ENCODE data around the gene VARS1. TPM values are rescaled to one million over a fixed set of nuclear protein-coding genes. Genes with fewer than 3 reads are reported as not detected.
A peak's percentile ranks its signal among the peaks of the same experiment; 100 is the strongest.

VARS1 gene
- polyA plus RNA-seq, 6 donors from 2014 or later, result 42.2 to 70.6 (median 50.3) TPM

DNA sequence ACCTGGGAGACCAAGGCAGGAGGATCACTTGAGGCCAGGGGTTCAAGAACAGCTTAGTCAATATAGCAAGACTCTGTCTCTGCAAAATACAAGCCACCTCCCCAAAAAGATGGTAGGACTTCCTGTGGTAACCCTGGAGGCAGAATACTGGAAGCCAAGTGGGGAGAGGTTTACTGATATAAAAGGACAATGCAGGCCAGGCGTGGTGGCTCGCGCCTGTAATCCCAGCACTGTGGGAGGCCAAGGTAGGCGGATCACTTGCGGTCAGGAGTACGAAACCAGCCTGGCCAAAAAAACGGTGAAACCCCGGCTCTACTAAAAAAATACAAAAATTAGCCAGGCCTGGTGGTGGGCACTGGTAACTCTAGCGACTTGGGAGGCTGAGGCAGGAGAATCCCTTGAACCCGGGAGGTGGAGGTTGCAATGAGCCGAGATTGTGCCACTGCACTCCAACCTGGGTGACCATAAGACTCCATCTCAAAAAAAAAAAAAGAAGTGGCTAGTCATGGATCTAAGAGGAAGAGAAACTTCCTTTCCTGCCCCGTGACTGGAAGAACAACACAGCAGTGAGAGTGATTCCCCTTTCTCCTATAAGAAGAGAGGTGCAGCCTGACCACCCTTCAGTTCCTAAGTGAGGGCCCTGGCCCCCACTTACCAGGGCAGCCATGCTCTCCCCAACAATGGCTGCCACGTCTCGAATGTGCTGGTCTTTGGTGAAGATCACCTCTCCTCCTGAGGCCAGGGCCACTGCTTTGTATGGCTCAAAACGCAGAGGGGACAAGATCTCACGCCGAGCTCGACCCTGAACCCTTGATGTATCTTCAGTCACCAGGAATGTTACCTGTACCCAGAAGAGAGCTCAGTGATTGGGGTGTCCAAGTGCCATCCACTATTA lies 26.9 kb downstream of the VARS1 start:
- DNase-seq, result no peak

DNA sequence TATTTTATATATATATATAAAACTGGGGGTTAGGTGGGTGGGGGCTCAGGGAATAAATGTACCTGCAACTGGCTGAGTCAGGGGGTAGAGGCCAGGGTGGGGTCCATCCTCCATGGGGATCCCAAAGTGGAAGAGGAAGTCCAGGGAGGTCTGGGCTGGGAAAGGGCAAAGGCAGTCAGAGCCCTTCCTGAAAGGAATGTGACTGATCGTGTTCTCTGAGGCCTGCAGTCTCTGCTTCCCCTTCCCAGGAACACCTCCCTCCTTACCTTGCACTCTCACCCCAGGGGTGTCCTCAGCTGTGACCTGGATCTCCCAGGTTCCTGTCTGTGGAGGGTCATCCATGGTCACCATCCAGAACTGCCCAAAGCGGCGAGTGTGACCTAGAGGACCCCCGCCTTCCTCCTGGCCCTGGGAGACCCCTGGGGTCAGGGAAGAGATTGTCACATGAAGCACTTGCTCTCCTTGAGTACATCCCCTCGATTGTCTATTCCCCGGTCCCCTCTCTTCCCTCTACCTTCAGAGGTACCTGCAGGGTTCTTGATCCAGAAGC lies 28.4 kb downstream of the VARS1 start:
- no peaks in the 10 kb centered on the region for H3K36me3 Mint-ChIP-seq
- ATAC-seq (ENCODE audit: low read depth in 2 of 2) (no peak), DNase-seq (no peak)
- H3K9me3 Mint-ChIP-seq, result no peaks in the 10 kb centered on the region
- no peak overlapping the region for H3K4me3 Mint-ChIP-seq
- peaks cover 6 to 8% (median 8%) of the 10 kb centered on the region in 3 donors for H3K4me1 Mint-ChIP-seq
- H3K27ac Mint-ChIP-seq, result peak overlapping the region in 1 of 6 donors; percentile 14
- no peaks in the 10 kb centered on the region for H3K27me3 Mint-ChIP-seq

More for the DNA sequence above, 26.9 kb downstream of the VARS1 start:
- H3K9me3 Mint-ChIP-seq, result no peaks in the 10 kb centered on the region
- H3K27me3 Mint-ChIP-seq, result no peaks in the 10 kb centered on the region
- H3K36me3 Mint-ChIP-seq, result no peaks in the 10 kb centered on the region
- H3K27ac Mint-ChIP-seq, result peak overlapping the region in 1 of 6 donors; percentile 37
- peaks cover 6 to 12% (median 8%) of the 10 kb centered on the region in 3 donors for H3K4me1 Mint-ChIP-seq
- ATAC-seq (ENCODE audit: low read depth in 2 of 2), result no peak
- H3K4me3 Mint-ChIP-seq, result no peak overlapping the region

DNA sequence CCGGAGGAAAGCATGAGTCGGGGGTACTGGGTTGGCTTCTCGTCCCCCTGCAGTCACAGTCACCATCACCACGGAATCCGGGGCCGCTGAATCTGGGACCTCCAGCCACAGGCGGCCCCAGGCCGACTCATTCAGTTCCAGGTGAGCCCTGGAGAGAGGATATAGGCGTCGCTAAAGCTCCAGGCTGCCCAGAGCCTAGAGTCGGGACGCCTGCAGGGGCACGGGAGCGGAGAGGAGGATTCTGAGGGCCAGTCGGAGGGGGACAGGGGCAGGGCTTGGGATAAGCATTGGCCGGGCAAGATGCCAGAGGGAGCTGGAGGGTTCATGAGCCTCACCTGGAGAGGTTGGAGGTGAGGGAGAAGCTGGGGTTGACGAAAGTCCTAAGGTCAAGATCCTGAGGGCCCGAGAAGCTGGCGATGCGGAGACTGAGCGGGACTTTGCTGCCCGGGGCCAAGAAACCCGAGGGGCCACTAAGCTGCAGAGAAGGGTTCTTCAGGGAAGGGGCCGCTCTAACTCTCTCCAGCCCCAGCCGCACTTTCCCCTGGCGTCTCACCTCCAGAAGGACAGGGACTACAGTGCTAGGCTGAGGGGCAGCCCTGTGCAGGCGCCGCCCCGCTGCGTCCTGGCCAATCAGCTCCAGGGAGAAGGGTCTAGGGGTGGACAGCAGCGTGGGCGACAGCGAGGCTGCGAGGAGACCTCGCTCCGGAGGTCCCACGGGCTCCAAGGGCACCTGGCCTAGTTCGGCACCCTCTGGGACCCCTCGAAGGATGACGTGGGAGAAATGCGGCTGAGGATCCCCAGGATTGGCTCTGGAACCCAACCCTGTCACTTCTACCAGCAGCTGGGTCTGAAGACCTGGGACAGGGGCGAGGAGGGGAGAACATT lies 29.4 kb downstream of the VARS1 start:
- H3K4me3 Mint-ChIP-seq, result no peak overlapping the region
- H3K9me3 Mint-ChIP-seq, result no peaks in the 10 kb centered on the region
- no peaks in the 10 kb centered on the region for H3K27me3 Mint-ChIP-seq
- no peak overlapping the region for H3K27ac Mint-ChIP-seq
- ATAC-seq (ENCODE audit: low read depth in 2 of 2) (no peak), DNase-seq (no peak)
- H3K36me3 Mint-ChIP-seq, result peaks cover 0 to 2% of the 10 kb centered on the region in 2 donors
- H3K4me1 Mint-ChIP-seq, result peaks cover 8% of the 10 kb centered on the region in 3 donors

DNA sequence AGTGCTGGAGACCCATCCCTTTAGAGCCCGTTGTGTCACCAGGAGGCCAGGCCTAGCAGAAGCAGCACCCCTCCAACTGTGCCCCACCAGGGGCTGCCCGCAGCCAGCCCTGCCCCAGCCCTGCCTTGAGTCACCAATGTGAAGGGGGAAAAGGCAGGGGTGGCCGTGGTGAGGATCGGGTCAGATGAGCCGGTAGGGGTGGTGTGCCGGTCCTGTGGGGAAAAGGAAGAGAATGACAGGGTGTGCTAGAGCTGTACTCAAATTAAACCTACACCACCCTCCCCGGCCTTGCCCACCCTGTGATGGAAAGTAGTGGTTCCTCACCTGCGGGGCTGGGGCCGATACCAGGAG lies 30.0 kb downstream of the VARS1 start:
- Mint-ChIP-seq H3K4me1 (peaks cover 8 to 13% (median 8%) of the 10 kb centered on the region in 3 donors), H3K27me3 (no peaks in the 10 kb centered on the region), H3K4me3 (no peak overlapping the region), H3K27ac (no peak overlapping the region), H3K9me3 (no peaks in the 10 kb centered on the region), H3K36me3 (peaks cover 0 to 8% of the 10 kb centered on the region in 2 donors)
- ATAC-seq (ENCODE audit: low read depth in 2 of 2), result no peak
- no peak for DNase-seq

DNA sequence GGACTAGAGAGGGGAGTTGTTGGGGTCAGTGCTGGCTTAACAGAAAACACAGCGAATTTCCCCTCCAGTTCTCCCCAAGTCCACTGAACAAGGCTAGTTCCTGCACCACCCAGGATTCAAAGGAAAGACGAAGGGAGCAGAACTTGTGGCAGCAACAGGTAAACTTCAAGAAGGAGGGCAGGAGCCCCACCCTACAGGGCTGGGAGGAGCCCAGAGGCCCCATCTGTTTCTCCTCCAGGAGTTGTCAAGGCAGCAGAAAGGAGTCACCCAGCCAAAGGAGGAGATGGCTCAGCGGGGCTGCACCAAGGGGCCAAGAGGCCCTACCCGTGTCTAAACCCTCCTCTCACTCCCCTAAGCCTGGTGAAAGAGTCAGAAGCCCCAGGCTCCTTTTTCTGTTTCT lies 31.4 kb downstream of the VARS1 start:
- Mint-ChIP-seq H3K4me1 (peaks cover 0 to 6% (median under 1%) of the 10 kb centered on the region in 3 donors), H3K27ac (peak overlapping the region in 2 of 6 donors; percentile 35 to 37), H3K36me3 (peaks cover 0 to 16% of the 10 kb centered on the region in 2 donors), H3K27me3 (no peaks in the 10 kb centered on the region), H3K9me3 (no peaks in the 10 kb centered on the region), H3K4me3 (no peak overlapping the region)
- no peak for ATAC-seq (ENCODE audit: low read depth in 2 of 2)
- DNase-seq, result no peak

DNA sequence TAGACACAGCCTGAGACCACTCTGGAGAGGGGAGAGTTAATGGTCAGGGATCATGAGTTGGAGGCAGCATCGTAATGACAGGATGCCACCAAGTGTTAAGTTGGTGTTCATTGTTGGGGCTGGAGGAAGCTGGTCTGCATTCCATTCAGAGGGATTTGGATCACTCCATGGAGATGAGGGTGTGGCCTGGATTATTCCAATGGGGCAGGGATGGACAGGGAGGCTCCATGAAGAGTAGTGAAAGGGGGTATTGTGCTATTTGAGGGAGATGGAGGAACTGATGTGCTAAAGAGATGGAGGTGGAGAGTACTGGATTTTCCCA lies 32.0 kb downstream of the VARS1 start:
- H3K27ac Mint-ChIP-seq, result peak overlapping the region in 1 of 6 donors; percentile 0
- ATAC-seq (ENCODE audit: low read depth in 2 of 2), result no peak

DNA sequence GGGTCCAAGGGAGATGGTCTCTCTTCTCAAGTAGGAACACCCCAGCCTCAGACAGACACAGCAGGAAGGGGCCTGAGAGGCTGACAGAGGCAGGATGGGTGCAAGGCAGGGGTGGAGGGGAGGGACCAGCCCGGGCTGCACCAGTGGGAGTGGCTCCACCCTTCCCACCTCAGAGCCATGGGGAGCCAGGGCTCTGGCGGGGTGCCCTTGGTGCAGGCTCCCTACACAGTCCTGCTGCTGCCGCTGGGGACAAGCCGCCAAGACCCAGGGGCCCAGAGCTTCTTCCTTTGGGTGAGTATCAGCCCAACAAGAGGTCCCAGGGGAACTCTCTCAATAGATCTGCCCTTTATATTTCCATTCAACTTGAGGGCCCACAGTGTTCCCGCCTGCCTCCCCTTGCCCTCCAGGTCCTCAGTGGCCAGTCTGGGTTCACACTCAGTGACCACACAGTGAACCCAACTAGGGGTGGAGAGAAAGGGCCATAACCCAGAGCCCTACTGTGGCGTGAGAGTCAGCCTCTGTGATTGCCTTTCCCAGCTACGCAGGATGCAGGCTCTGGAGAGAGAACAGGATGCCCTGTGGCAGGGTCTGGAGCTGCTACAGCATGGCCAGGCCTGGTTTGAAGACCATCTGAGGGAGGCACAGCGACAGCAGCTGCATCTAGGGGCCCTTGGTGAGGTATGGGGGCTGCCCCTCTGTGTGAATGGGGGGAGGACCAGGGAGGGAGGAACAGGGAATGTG lies 32.5 kb downstream of the VARS1 start:
- peak overlapping the region in 1 of 8 donors; percentile 76 for H3K4me3 Mint-ChIP-seq
- peak overlapping the region in 1 of 6 donors; percentile 42 for H3K27ac Mint-ChIP-seq
- no peaks in the 10 kb centered on the region for H3K9me3 Mint-ChIP-seq
- no peak for DNase-seq
- H3K36me3 Mint-ChIP-seq, result peaks cover 0 to 20% of the 10 kb centered on the region in 2 donors
- no peaks in the 10 kb centered on the region for H3K27me3 Mint-ChIP-seq
- ATAC-seq (ENCODE audit: low read depth in 2 of 2), result no peak
- peaks cover 0 to 9% (median 0%) of the 10 kb centered on the region in 3 donors for H3K4me1 Mint-ChIP-seq

More for the DNA sequence above, 32.0 kb downstream of the VARS1 start:
- no peak for DNase-seq
- Mint-ChIP-seq H3K27me3 (no peaks in the 10 kb centered on the region), H3K4me3 (peak overlapping the region in 1 of 8 donors; percentile 76), H3K4me1 (peaks cover 0 to 6% (median 0%) of the 10 kb centered on the region in 3 donors), H3K9me3 (no peaks in the 10 kb centered on the region), H3K36me3 (peaks cover 0 to 16% of the 10 kb centered on the region in 2 donors)

DNA sequence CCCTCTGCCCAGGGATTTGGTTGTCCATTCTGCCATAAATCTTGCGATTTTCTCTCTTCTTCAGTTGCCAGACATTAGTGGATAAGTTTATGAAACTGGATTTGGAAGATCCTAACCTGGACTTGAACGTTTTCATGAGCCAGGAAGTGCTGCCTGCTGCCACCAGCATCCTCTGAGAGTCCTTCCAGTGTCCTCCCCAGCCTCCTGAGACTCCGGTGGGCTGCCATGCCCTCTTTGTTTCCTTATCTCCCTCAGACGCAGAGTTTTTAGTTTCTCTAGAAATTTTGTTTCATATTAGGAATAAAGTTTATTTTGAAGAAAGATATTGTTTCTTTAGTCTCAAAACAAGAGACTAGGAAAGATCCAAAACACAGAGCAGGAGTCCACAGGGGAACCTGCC lies 33.2 kb downstream of the VARS1 start, which contains the start of gene SAPCD1:
TSS of gene SAPCD1 (plus strand) at position 301 of the 400 bp plus-strand sequence. CDS start 399 bp downstream, outside the sequence.
- H3K4me1 Mint-ChIP-seq, result peaks cover 0 to 10% (median 0%) of the 10 kb centered on the region in 3 donors
- H3K27ac Mint-ChIP-seq, result peak within 1 kb of the TSS in 1 of 6 donors; percentile 42
- DNase-seq (no peak), ATAC-seq (ENCODE audit: low read depth in 2 of 2) (no peak)
- H3K36me3 Mint-ChIP-seq, result peaks cover 0 to 23% of the 10 kb centered on the region in 2 donors
- no peaks in the 10 kb centered on the region for H3K27me3 Mint-ChIP-seq
- no peaks in the 10 kb centered on the region for H3K9me3 Mint-ChIP-seq
- peak within 1 kb of the TSS in 1 of 8 donors; percentile 76 for H3K4me3 Mint-ChIP-seq

DNA sequence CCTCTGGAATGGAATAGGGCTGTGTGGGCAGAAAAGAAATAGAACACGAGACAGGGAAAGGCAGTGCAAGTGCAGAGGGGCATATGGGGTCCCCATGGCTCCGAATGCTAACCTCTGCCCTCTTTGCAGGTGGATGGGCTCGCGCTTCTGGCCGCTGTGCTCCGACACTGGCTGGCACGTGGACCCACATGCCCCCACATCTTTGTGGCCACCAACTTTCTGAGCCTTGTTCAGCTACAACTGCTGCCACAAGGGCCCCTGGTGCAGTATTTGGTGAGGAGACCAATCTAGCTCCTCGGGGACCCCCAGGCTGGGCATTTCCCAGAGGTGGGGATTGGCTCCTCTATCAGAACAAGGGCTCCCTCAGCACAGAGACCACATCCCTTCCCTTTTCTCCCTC lies 34.2 kb downstream of the VARS1 start:
- ATAC-seq (ENCODE audit: low read depth in 2 of 2) (no peak), DNase-seq (no peak)
- Mint-ChIP-seq H3K4me3 (no peak overlapping the region), H3K27ac (peak overlapping the region in 1 of 6 donors; percentile 72), H3K4me1 (peaks cover 0 to 10% (median 0%) of the 10 kb centered on the region in 3 donors), H3K36me3 (peaks cover 0 to 23% of the 10 kb centered on the region in 2 donors), H3K27me3 (no peaks in the 10 kb centered on the region), H3K9me3 (no peaks in the 10 kb centered on the region)

DNA sequence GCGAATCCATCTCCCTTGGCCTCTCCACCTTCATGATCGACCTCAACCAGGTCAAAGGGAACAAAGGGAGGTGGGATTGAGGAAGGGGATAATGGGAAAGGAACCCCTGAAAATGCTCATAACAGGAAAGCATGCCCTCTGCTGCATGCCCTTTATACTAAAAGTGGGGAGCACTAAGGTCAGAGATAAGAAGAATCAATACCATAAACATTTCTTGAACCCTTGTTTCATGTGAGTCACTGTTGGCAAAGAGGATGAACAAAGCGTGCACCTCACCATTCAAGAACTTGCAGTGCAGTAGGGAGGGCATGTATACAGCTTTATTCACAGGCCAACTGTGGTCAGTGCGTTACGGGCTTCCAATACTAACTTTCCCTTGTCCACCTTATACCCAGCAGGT lies 34.8 kb downstream of the VARS1 start:
- Mint-ChIP-seq H3K9me3 (no peaks in the 10 kb centered on the region), H3K27me3 (no peaks in the 10 kb centered on the region), H3K4me1 (peaks cover 0 to 10% (median 0%) of the 10 kb centered on the region in 3 donors), H3K4me3 (no peak overlapping the region), H3K27ac (peak overlapping the region in 2 of 6 donors; percentile 31 to 72), H3K36me3 (peaks cover 0 to 23% of the 10 kb centered on the region in 2 donors)
- ATAC-seq (ENCODE audit: low read depth in 2 of 2) (no peak), DNase-seq (no peak)

DNA sequence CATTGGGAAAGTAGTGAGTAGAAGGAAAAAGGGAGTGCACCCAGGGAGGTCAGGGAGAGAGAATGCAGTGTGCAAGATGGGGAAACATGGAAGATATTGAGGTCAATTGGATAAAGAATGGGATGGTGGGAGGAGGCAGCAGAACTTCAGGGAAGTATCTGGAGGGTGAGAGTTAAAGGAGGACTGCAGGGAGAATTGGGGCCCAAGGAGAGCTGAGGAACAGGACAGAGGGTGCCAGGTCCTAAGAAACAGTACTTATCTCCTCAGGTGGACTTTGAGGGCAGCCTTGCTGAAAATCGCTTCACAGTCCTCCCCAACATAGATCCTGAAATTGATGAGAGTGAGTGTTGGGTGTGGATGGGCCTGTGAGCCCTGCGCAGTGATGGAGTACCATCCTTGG lies 37.3 kb downstream of the VARS1 start:
- no peak overlapping the region for H3K4me3 Mint-ChIP-seq
- H3K9me3 Mint-ChIP-seq, result no peaks in the 10 kb centered on the region
- DNase-seq (no peak), ATAC-seq (ENCODE audit: low read depth in 2 of 2) (no peak)
- H3K27ac Mint-ChIP-seq, result no peak overlapping the region
- peaks cover 0 to 10% (median 0%) of the 10 kb centered on the region in 3 donors for H3K4me1 Mint-ChIP-seq
- H3K36me3 Mint-ChIP-seq, result peaks cover 0 to 23% of the 10 kb centered on the region in 2 donors
- H3K27me3 Mint-ChIP-seq, result no peaks in the 10 kb centered on the region

DNA sequence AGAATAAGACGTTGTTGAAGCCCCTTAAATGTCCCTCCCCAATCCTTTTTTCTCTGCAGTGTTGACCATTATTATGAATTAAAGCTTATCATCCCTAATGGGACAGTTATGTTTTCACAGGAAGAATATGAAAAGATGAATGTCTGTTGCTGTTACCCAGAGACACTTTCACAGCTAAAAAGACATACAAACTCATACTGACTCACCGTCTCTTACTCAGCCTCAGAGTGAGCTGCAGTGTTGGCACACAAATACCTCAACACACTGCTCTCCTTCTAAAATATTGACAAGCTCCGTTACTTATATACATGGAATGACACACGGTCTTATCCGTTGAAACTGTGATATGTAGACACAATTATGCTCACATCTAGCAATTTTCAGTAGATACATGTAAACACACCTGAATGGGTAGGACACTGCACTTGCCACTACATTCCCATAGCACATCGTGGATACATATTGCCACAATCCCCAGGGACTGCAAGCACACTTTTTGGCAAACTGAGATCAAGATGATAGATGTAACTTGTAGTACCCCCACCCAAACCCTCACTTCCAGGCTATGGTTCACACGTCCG lies 42.7 kb downstream of the VARS1 start:
- H3K27me3 Mint-ChIP-seq, result no peaks in the 10 kb centered on the region
- H3K9me3 Mint-ChIP-seq, result no peaks in the 10 kb centered on the region
- H3K36me3 Mint-ChIP-seq, result peaks cover 0 to under 1% of the 10 kb centered on the region in 2 donors
- no peak overlapping the region for H3K27ac Mint-ChIP-seq
- H3K4me1 Mint-ChIP-seq, result no peaks in the 10 kb centered on the region
- no peak for ATAC-seq (ENCODE audit: low read depth in 2 of 2)
- no peak for DNase-seq
- no peak overlapping the region for H3K4me3 Mint-ChIP-seq

Data from naive B cell (primary cell).